Skeletal muscle cell (primary cell): ENCODE measurements around the gene ZNF503.
"Not testable (repeated sequence)": the region's sequence is repeated elsewhere in the genome, so short reads cannot be mapped to it uniquely, and the experiment has no call there.

Source experiments
- DNase-seq: peaks from one replicate; pipeline ENCODE4 v3.0.0-alpha.2; 2010; ENCODE audit warnings: low read depth
- H3K4me3 ChIP-seq: 2 replicates; pipeline ENCODE4 v1.5.1; 2011; ENCODE audit warnings: low read depth, mild to moderate bottlenecking, control low read depth, low read length, moderate library complexity

Gene ZNF503

GRCh38 chr10:75369838-75370237 lies 31.7 kb downstream of the ZNF503 start:
- not testable (repeated sequence) for H3K4me3 ChIP-seq, DNase-seq

- DNase-seq = no peak
- H3K4me3 ChIP-seq = no peak overlapping the region
Observed at GRCh38 chr10:75367901-75368300, 33.7 kb downstream of the ZNF503 start.

GRCh38 chr10:75367021-75367487 lies 34.5 kb downstream of the ZNF503 start:
- DNase-seq = no peak
- H3K4me3 ChIP-seq = no peak overlapping the region

- no peak for DNase-seq
- no peak overlapping the region for H3K4me3 ChIP-seq
Observed at GRCh38 chr10:75363431-75363830, 38.1 kb downstream of the ZNF503 start.

GRCh38 chr10:75359876-75360275 lies 41.7 kb downstream of the ZNF503 start:
- not testable (repeated sequence) for DNase-seq

GRCh38 chr10:75358835-75359421 lies 42.6 kb downstream of the ZNF503 start:
- H3K4me3 ChIP-seq = no peak overlapping the region

More at GRCh38 chr10:75359876-75360275, 41.7 kb downstream of the ZNF503 start:
- H3K4me3 ChIP-seq = not testable (repeated sequence)

GRCh38 chr10:75358132-75358531 lies 43.4 kb downstream of the ZNF503 start:
- DNase-seq = no peak

More at GRCh38 chr10:75358835-75359421, 42.6 kb downstream of the ZNF503 start:
- DNase-seq = peak; percentile 60

GRCh38 chr10:75357500-75357899 lies 44.1 kb downstream of the ZNF503 start:
- DNase-seq = no peak
- no peak overlapping the region for H3K4me3 ChIP-seq

More at GRCh38 chr10:75358132-75358531, 43.4 kb downstream of the ZNF503 start:
- no peak overlapping the region for H3K4me3 ChIP-seq

- H3K4me3 ChIP-seq = no peak overlapping the region
Observed at GRCh38 chr10:75356484-75356883, 45.1 kb downstream of the ZNF503 start.

GRCh38 chr10:75355706-75356105 lies 45.9 kb downstream of the ZNF503 start:
- DNase-seq = no peak
- H3K4me3 ChIP-seq = no peak overlapping the region

More at GRCh38 chr10:75356484-75356883, 45.1 kb downstream of the ZNF503 start:
- no peak for DNase-seq

- no peak overlapping the region for H3K4me3 ChIP-seq
- no peak for DNase-seq
Observed at GRCh38 chr10:75353183-75353582, 48.4 kb downstream of the ZNF503 start.

- DNase-seq = no peak
- no peak overlapping the region for H3K4me3 ChIP-seq
Observed at GRCh38 chr10:75352650-75353049, 48.9 kb downstream of the ZNF503 start.

- DNase-seq = no peak
Observed at GRCh38 chr10:75351637-75352036, 49.9 kb downstream of the ZNF503 start.

GRCh38 chr10:75350791-75351190 lies 50.8 kb downstream of the ZNF503 start:
- H3K4me3 ChIP-seq = no peak overlapping the region
- DNase-seq = no peak

More at GRCh38 chr10:75351637-75352036, 49.9 kb downstream of the ZNF503 start:
- no peak overlapping the region for H3K4me3 ChIP-seq
